ENCODE measurements around the gene NFKB1. TPM values are rescaled to one million over a fixed set of nuclear protein-coding genes. Genes with fewer than 3 reads are reported as not detected.

NFKB1 gene
- total and polyA plus RNA-seq, 10 of the 15 experiments (the other 5 are each of a cell fraction or from before 2014, with no cell fraction given) = 8.7 to 110 (median 57.3) TPM

DNA sequence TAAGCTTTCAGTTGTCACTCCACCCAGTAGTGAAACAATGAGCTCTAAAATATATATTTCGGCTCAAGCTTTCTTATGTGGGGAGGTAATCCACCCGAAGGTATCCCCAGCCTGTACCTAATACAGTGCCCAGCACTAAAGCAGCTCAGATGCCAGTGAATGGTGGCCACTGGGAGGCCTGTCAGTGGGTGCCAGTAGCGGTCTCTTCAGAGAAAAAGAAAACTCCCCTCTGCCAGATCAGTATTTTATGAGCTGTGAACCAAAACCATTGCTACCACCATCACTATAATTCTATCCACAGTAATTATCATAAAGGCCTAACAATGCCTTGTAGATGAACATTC lies 835 bp upstream of the NFKB1 start (continued):
- TF ChIP-seq FOXK2 (IDR thresholded peaks at IDR 0.05) (no peak), MYB (IDR thresholded peaks at IDR 0.05; ENCODE audit: borderline replicate concordance, low read depth, low read length) (no peak), SMC3 (IDR thresholded peaks at IDR 0.05; ENCODE audit: borderline replicate concordance, low read length) (peak; percentile 26; the same call in 1 of the 2 replicates), ZNF24 (IDR thresholded peaks at IDR 0.05) (0 out of 2 replicates have a peak, but pooled peaks have one; percentile 7), CREB1 (IDR thresholded peaks at IDR 0.05; ENCODE audit: low read depth) (0 out of 2 replicates have a peak, but pooled peaks have one; percentile 13), ZSCAN29 (IDR thresholded peaks at IDR 0.05) (no peak), STAT1 (conservative IDR thresholded peaks at IDR 0.05) (no peak), NBN (IDR thresholded peaks at IDR 0.05) (no peak), CREM (IDR thresholded peaks at IDR 0.05; ENCODE audit: low read depth) (no peak), MEF2A (IDR thresholded peaks at IDR 0.05; ENCODE audit: insufficient read depth, low read depth, low read length) (no peak)
- TF ChIP-seq, protein P1, sequence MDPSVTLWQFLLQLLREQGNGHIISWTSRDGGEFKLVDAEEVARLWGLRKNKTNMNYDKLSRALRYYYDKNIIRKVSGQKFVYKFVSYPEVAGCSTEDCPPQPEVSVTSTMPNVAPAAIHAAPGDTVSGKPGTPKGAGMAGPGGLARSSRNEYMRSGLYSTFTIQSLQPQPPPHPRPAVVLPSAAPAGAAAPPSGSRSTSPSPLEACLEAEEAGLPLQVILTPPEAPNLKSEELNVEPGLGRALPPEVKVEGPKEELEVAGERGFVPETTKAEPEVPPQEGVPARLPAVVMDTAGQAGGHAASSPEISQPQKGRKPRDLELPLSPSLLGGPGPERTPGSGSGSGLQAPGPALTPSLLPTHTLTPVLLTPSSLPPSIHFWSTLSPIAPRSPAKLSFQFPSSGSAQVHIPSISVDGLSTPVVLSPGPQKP (IDR thresholded peaks at IDR 0.05; ENCODE audit: low read depth, low read length) = no peak
- TF ChIP-seq, protein P2, sequence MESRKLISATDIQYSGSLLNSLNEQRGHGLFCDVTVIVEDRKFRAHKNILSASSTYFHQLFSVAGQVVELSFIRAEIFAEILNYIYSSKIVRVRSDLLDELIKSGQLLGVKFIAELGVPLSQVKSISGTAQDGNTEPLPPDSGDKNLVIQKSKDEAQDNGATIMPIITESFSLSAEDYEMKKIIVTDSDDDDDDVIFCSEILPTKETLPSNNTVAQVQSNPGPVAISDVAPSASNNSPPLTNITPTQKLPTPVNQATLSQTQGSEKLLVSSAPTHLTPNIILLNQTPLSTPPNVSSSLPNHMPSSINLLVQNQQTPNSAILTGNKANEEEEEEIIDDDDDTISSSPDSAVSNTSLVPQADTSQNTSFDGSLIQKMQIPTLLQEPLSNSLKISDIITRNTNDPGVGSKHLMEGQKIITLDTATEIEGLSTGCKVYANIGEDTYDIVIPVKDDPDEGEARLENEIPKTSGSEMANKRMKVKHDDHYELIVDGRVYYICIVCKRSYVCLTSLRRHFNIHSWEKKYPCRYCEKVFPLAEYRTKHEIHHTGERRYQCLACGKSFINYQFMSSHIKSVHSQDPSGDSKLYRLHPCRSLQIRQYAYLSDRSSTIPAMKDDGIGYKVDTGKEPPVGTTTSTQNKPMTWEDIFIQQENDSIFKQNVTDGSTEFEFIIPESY (IDR thresholded peaks at IDR 0.05) = no peak
- TF ChIP-seq, protein P3, sequence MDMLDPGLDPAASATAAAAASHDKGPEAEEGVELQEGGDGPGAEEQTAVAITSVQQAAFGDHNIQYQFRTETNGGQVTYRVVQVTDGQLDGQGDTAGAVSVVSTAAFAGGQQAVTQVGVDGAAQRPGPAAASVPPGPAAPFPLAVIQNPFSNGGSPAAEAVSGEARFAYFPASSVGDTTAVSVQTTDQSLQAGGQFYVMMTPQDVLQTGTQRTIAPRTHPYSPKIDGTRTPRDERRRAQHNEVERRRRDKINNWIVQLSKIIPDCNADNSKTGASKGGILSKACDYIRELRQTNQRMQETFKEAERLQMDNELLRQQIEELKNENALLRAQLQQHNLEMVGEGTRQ (IDR thresholded peaks at IDR 0.05; ENCODE audit: borderline replicate concordance, low read depth, low read length) = no peak
- TF ChIP-seq, protein P4, sequence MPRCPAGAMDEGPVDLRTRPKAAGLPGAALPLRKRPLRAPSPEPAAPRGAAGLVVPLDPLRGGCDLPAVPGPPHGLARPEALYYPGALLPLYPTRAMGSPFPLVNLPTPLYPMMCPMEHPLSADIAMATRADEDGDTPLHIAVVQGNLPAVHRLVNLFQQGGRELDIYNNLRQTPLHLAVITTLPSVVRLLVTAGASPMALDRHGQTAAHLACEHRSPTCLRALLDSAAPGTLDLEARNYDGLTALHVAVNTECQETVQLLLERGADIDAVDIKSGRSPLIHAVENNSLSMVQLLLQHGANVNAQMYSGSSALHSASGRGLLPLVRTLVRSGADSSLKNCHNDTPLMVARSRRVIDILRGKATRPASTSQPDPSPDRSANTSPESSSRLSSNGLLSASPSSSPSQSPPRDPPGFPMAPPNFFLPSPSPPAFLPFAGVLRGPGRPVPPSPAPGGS (IDR thresholded peaks at IDR 0.05; ENCODE audit: borderline replicate concordance, insufficient read depth, low read depth, low read length, poor library complexity, severe bottlenecking) = no peak
- TF ChIP-seq, protein P5, sequence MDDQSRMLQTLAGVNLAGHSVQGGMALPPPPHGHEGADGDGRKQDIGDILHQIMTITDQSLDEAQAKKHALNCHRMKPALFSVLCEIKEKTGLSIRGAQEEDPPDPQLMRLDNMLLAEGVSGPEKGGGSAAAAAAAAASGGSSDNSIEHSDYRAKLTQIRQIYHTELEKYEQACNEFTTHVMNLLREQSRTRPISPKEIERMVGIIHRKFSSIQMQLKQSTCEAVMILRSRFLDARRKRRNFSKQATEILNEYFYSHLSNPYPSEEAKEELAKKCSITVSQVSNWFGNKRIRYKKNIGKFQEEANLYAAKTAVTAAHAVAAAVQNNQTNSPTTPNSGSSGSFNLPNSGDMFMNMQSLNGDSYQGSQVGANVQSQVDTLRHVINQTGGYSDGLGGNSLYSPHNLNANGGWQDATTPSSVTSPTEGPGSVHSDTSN (IDR thresholded peaks at IDR 0.05; ENCODE audit: insufficient replicate concordance, low read depth, low read length) = no peak
- TF ChIP-seq, protein P6, sequence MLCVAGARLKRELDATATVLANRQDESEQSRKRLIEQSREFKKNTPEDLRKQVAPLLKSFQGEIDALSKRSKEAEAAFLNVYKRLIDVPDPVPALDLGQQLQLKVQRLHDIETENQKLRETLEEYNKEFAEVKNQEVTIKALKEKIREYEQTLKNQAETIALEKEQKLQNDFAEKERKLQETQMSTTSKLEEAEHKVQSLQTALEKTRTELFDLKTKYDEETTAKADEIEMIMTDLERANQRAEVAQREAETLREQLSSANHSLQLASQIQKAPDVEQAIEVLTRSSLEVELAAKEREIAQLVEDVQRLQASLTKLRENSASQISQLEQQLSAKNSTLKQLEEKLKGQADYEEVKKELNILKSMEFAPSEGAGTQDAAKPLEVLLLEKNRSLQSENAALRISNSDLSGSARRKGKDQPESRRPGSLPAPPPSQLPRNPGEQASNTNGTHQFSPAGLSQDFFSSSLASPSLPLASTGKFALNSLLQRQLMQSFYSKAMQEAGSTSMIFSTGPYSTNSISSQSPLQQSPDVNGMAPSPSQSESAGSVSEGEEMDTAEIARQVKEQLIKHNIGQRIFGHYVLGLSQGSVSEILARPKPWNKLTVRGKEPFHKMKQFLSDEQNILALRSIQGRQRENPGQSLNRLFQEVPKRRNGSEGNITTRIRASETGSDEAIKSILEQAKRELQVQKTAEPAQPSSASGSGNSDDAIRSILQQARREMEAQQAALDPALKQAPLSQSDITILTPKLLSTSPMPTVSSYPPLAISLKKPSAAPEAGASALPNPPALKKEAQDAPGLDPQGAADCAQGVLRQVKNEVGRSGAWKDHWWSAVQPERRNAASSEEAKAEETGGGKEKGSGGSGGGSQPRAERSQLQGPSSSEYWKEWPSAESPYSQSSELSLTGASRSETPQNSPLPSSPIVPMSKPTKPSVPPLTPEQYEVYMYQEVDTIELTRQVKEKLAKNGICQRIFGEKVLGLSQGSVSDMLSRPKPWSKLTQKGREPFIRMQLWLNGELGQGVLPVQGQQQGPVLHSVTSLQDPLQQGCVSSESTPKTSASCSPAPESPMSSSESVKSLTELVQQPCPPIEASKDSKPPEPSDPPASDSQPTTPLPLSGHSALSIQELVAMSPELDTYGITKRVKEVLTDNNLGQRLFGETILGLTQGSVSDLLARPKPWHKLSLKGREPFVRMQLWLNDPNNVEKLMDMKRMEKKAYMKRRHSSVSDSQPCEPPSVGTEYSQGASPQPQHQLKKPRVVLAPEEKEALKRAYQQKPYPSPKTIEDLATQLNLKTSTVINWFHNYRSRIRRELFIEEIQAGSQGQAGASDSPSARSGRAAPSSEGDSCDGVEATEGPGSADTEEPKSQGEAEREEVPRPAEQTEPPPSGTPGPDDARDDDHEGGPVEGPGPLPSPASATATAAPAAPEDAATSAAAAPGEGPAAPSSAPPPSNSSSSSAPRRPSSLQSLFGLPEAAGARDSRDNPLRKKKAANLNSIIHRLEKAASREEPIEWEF (IDR thresholded peaks at IDR 0.05; ENCODE audit: insufficient replicate concordance, low read depth, low read length) = no peak
- TF ChIP-seq, protein P7, sequence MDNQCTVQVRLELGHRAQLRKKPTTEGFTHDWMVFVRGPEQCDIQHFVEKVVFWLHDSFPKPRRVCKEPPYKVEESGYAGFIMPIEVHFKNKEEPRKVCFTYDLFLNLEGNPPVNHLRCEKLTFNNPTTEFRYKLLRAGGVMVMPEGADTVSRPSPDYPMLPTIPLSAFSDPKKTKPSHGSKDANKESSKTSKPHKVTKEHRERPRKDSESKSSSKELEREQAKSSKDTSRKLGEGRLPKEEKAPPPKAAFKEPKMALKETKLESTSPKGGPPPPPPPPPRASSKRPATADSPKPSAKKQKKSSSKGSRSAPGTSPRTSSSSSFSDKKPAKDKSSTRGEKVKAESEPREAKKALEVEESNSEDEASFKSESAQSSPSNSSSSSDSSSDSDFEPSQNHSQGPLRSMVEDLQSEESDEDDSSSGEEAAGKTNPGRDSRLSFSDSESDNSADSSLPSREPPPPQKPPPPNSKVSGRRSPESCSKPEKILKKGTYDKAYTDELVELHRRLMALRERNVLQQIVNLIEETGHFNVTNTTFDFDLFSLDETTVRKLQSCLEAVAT (IDR thresholded peaks at IDR 0.05) = peak; percentile 46; the same call in 1 of the 2 replicates
